SK-N-SH (cell line): Measurements from ENCODE around the gene BSN.

Source experiments
- CHD2 ChIP-seq: fragments of 150-350 bp; IDR thresholded peaks from 2 replicates; pipeline ENCODE4 v1.6.1; 2018; ENCODE audit warnings: low read length; ENCODE audit not compliant: partially characterized antibody
- JUND ChIP-seq: IDR thresholded peaks from 2 replicates; pipeline ENCODE4 v1.4.0; 2012
- MEF2A ChIP-seq: IDR thresholded peaks from 2 replicates; pipeline ENCODE4 v1.4.0; 2012; ENCODE audit warnings: low read depth, borderline replicate concordance
- MXI1 ChIP-seq: IDR thresholded peaks from 2 replicates; pipeline ENCODE4 v1.6.1; 2012; ENCODE audit warnings: mild to moderate bottlenecking, low read depth, low read length, improper control_type of control experiment
- TAF1 ChIP-seq: IDR thresholded peaks from 2 replicates; pipeline ENCODE4 v1.6.1; 2012; ENCODE audit warnings: low read depth, mild to moderate bottlenecking, low read length, moderate library complexity, borderline replicate concordance
- TCF12 ChIP-seq: IDR thresholded peaks from 2 replicates; pipeline ENCODE4 v1.4.0; 2012
- TF ChIP-seq, protein P1 (sequence below): fragments of 200-600 bp; sonication (generic); IDR thresholded peaks from 2 replicates; pipeline ENCODE4 v1.6.1; 2017; ENCODE audit warnings: antibody characterized with exemption, mild to moderate bottlenecking, moderate library complexity
- TF ChIP-seq, protein P2 (sequence below): IDR thresholded peaks from 2 replicates; pipeline ENCODE4 v1.6.1; 2012; ENCODE audit warnings: mild to moderate bottlenecking, low read depth, low read length, moderate library complexity

DNA sequence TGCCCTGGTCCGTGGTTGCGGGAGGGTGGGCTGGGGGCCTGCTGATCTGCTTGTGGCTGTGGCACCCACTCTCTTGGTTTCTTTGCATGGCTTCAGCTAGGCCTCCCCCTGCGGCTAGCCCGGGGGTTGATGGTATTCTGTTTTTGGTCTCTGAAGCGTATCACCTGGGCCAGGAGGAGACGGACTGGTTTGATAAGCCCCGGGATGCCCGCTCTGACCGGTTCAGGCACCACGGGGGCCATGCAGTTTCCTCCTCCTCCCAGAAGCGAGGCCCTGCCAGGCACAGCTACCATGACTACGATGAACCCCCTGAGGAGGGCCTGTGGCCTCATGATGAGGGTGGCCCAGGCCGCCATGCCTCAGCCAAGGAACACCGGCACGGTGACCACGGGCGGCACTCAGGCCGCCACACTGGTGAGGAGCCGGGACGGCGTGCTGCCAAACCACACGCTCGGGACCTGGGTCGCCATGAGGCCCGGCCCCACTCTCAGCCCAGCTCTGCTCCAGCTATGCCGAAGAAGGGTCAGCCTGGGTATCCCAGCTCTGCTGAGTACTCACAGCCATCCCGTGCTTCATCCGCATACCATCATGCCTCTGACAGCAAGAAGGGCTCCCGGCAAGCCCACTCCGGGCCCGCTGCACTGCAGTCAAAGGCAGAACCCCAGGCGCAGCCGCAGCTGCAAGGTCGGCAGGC, 108.6 kb downstream of the BSN start:
- TF ChIP-seq, protein P1, sequence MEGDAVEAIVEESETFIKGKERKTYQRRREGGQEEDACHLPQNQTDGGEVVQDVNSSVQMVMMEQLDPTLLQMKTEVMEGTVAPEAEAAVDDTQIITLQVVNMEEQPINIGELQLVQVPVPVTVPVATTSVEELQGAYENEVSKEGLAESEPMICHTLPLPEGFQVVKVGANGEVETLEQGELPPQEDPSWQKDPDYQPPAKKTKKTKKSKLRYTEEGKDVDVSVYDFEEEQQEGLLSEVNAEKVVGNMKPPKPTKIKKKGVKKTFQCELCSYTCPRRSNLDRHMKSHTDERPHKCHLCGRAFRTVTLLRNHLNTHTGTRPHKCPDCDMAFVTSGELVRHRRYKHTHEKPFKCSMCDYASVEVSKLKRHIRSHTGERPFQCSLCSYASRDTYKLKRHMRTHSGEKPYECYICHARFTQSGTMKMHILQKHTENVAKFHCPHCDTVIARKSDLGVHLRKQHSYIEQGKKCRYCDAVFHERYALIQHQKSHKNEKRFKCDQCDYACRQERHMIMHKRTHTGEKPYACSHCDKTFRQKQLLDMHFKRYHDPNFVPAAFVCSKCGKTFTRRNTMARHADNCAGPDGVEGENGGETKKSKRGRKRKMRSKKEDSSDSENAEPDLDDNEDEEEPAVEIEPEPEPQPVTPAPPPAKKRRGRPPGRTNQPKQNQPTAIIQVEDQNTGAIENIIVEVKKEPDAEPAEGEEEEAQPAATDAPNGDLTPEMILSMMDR, result no peak
- no peak for TF ChIP-seq JUND
- TF ChIP-seq MXI1, result no peak
- TF ChIP-seq TCF12, result no peak
- TF ChIP-seq CHD2, result no peak
- TF ChIP-seq, protein P2, sequence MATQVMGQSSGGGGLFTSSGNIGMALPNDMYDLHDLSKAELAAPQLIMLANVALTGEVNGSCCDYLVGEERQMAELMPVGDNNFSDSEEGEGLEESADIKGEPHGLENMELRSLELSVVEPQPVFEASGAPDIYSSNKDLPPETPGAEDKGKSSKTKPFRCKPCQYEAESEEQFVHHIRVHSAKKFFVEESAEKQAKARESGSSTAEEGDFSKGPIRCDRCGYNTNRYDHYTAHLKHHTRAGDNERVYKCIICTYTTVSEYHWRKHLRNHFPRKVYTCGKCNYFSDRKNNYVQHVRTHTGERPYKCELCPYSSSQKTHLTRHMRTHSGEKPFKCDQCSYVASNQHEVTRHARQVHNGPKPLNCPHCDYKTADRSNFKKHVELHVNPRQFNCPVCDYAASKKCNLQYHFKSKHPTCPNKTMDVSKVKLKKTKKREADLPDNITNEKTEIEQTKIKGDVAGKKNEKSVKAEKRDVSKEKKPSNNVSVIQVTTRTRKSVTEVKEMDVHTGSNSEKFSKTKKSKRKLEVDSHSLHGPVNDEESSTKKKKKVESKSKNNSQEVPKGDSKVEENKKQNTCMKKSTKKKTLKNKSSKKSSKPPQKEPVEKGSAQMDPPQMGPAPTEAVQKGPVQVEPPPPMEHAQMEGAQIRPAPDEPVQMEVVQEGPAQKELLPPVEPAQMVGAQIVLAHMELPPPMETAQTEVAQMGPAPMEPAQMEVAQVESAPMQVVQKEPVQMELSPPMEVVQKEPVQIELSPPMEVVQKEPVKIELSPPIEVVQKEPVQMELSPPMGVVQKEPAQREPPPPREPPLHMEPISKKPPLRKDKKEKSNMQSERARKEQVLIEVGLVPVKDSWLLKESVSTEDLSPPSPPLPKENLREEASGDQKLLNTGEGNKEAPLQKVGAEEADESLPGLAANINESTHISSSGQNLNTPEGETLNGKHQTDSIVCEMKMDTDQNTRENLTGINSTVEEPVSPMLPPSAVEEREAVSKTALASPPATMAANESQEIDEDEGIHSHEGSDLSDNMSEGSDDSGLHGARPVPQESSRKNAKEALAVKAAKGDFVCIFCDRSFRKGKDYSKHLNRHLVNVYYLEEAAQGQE, result no peak
- TF ChIP-seq TAF1, result no peak
- TF ChIP-seq MEF2A, result no peak
